A549 (cell line): Measurements from ENCODE around the gene CEBPA. TPM values are rescaled to one million over a fixed set of nuclear protein-coding genes. Genes with fewer than 3 reads are reported as not detected.

Experiments used
- ATAC-seq, 2 experiments: fragments of 200-7000 bp in 1 of 2; fragments of >200 bp in 1 of 2; cut with Nextera tagmentation in 1 of 2; cut with Tn5 transposase in 1 of 2; 3 replicates each; pipeline versions ENCODE4 v1.8.0 to v1.9.1; 2018 to 2020; ENCODE audit warnings: mild to moderate bottlenecking in 1 of 2, moderate library complexity in 1 of 2
- CTCF ChIA-PET: fragments of 300-600 bp; sonication (Branson Sonifier 250); formaldehyde crosslinking; extraction: SDS; loops from one replicate; lab custom pipeline; 2021; ENCODE audit warnings: antibody characterized with exemption, inconsistent platforms; lab: Yijun Ruan, JAX
- POLR2A ChIA-PET: fragments of 350-600 bp; formaldehyde crosslinking; extraction: SDS; loops from one replicate; lab custom pipeline; 2021; ENCODE audit warnings: antibody characterized with exemption, inconsistent platforms; lab: Yijun Ruan, JAX
- DNase-seq, 2 experiments: peaks; one replicate each; pipeline versions ENCODE4 v3.0.0 to v3.0.0-alpha.2; 2011 to 2016; ENCODE audit warnings: low read depth in 1 of 2, low spot score in 1 of 2
- FAIRE-seq: peaks from 2 replicates; lab custom pipeline; 2011; peaks lifted over from hg19 to GRCh38; lab: Jason Lieb, UNC
- H3K27ac ChIP-seq, 2 experiments: fragments of >200 bp; sonication (Bioruptor Twin); formaldehyde crosslinking; 3 replicates each; pipeline ENCODE4 v1.5.1; 2016 to 2017
- H3K4me1 ChIP-seq: fragments of >200 bp; sonication (Bioruptor Twin); formaldehyde crosslinking; 3 replicates; pipeline ENCODE4 v1.6.1; 2016
- H3K4me2 ChIP-seq: fragments of >200 bp; sonication (Bioruptor Twin); formaldehyde crosslinking; 3 replicates; pipeline ENCODE4 v1.6.1; 2016
- H3K4me3 ChIP-seq: fragments of >200 bp; sonication (Bioruptor Twin); formaldehyde crosslinking; 3 replicates; pipeline ENCODE4 v1.5.1; 2016
- H3K9me3 ChIP-seq: fragments of >200 bp; sonication (Bioruptor Twin); formaldehyde crosslinking; 3 replicates; pipeline ENCODE4 v1.6.1; 2016
- BHLHE40 ChIP-seq: IDR thresholded peaks from 2 replicates; pipeline ENCODE4 v1.6.1; 2012; ENCODE audit warnings: low read depth, low read length, inconsistent platforms
- CEBPB ChIP-seq, 2 experiments: fragments of >200 bp in 1 of 2; sonication (Bioruptor Twin) in 1 of 2; formaldehyde crosslinking in 1 of 2; IDR thresholded peaks; 2 replicates each; pipeline ENCODE4 v1.6.1; 2012 to 2016
- ESRRA ChIP-seq: fragments of 150-350 bp; IDR thresholded peaks from 2 replicates; pipeline ENCODE4 v1.6.1; 2014; ENCODE audit warnings: mild to moderate bottlenecking, low read length, borderline replicate concordance
- FOSL2 ChIP-seq, 2 experiments: fragments of 450-650 bp in 1 of 2; fragments of >200 bp in 1 of 2; sonication (Bioruptor Twin) in 1 of 2; formaldehyde crosslinking; IDR thresholded peaks; 2 replicates each; pipeline versions ENCODE4 v1.5.0 to v1.6.1; 2016 to 2020; ENCODE audit warnings: mild to moderate bottlenecking in 1 of 2, moderate library complexity in 1 of 2
- HEYL ChIP-seq: fragments of 250-450 bp; sonication (Bioruptor Pico); IDR thresholded peaks from 2 replicates; pipeline ENCODE4 v1.8.0; 2021; ENCODE audit warnings: mild to moderate bottlenecking, moderate library complexity
- MAFK ChIP-seq: fragments of 450-650 bp; IDR thresholded peaks from 2 replicates; pipeline ENCODE4 v1.6.1; 2014; ENCODE audit not compliant: partially characterized antibody
- PHF8 ChIP-seq: fragments of 200-600 bp; sonication (generic); IDR thresholded peaks from 2 replicates; pipeline ENCODE4 v1.6.1; 2016; ENCODE audit warnings: low read depth, mild to moderate bottlenecking, antibody characterized with exemption, moderate library complexity, borderline replicate concordance
- RARB ChIP-seq: fragments of 250-450 bp; sonication (Bioruptor Pico); IDR thresholded peaks from 2 replicates; pipeline ENCODE4 v1.8.0; 2021; ENCODE audit warnings: mild to moderate bottlenecking, moderate library complexity
- RCOR1 ChIP-seq: fragments of 150-350 bp; IDR thresholded peaks from 2 replicates; pipeline ENCODE4 v1.6.1; 2014; ENCODE audit warnings: antibody characterized with exemption, low read length, low read depth
- WGBS: methylation state at CpG from one replicate; pipeline ENCODE4 v1.1.6; 2017; ENCODE audit errors: missing lambda C conversion rate; 5-methylcytosine and 5-hydroxymethylcytosine counted together
- polyA plus RNA-seq, 4 experiments: library from polyadenylated mRNA; depleted of rRNA in 3 of 4; stranded (reverse); fragments of >200 nt; fragmentation: RNase III in 1 of 4; extraction: RNeasy Plus Mini Kit Qiagen cat#74134 plus additional on column Dnase treatment in 1 of 4; gene quantifications; 2 replicates in 3 of 4; 3 replicates in 1 of 4; pipeline ENCODE4 v1.2.3, GENCODE V29; 2011 to 2017
- TF ChIP-seq, protein P1 (sequence below): fragments of >200 bp; sonication (Bioruptor Twin); formaldehyde crosslinking; IDR thresholded peaks from 2 replicates; pipeline ENCODE4 v1.6.1; 2016
- TF ChIP-seq, protein P2 (sequence below): fragments of 450-650 bp; IDR thresholded peaks from 2 replicates; pipeline ENCODE4 v1.6.1; 2014; ENCODE audit warnings: antibody characterized with exemption
- TF ChIP-seq, protein P3 (sequence below): fragments of 200-600 bp; sonication (generic); IDR thresholded peaks from 2 replicates; pipeline ENCODE4 v1.6.1; 2016; ENCODE audit warnings: antibody characterized with exemption, mild to moderate bottlenecking, moderate library complexity
- TF ChIP-seq, protein P4 (sequence below): IDR thresholded peaks from 2 replicates; pipeline ENCODE4 v1.6.1; 2012
- TF ChIP-seq, protein P5 (sequence below): fragments of 250-450 bp; sonication (Bioruptor Pico); IDR thresholded peaks from 2 replicates; pipeline ENCODE4 v1.5.0; 2020; ENCODE audit warnings: low read depth, mild to moderate bottlenecking, moderate library complexity
- TF ChIP-seq, protein P6 (sequence below): IDR thresholded peaks from 2 replicates; pipeline ENCODE4 v1.6.1; 2012; ENCODE audit warnings: low read depth, borderline replicate concordance

Gene CEBPA
- polyA plus RNA-seq, 2 of the 4 experiments (the other 2 are of a cell fraction) = 3.5 to 6.6 TPM

DNA sequence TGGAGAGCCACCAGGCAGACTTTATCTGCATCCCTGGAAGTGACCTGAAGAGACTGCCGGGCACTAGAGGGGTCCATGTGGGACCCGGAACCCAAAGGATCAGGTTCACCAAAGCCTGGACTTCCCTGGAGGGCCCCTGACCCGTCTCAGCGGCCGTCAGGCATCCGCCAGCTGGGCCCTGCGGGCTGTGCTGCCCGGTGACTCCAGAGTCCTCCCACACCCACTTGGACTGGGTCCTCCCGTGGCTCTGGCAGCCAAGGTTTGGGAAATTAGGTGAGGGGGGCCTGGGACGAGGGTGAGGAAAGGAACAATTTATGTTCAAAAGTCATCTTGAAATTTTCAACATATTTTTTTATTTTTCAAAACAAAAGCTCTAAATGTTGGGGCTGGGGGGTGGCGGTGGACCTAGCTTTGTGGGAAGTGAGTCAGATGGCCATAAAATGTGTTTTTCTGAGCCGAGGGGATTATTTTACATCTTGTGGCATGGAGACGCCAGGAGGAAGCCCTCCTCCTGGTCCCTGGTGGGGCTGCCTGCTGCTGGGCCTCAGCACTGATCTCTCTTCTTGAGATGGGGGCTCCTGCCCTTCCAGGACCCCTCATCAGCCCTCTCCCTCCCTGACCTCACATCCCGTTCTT lies 20.2 kb downstream of the CEBPA start:
- ChIA-PET POLR2A (no interaction called here), CTCF (interaction anchor here (0.6 to 36.6 kb wide), 7 partner anchors 16 to 702 kb away, joined by 3 to 603 read pairs (median 3); partner anchors contain the start of gene CEBPA)
- ATAC-seq (no peak), DNase-seq (no peak), FAIRE-seq (no peak)
- Histone ChIP-seq H3K4me1 (peaks cover 5% of the 10 kb centered on the region; the same call in 2 of the 3 replicates), H3K4me3 (no peak overlapping the region), H3K9me3 (no peaks in the 10 kb centered on the region; the same call in 2 of the 3 replicates), H3K4me2 (no peak overlapping the region), H3K27ac (no peak overlapping the region)
- 63% methylated on average over 14 of the region's 14 CpGs for WGBS
- TF ChIP-seq CEBPB (IDR thresholded peaks at IDR 0.05) (no peak), ESRRA (no peak)
- TF ChIP-seq, protein P1, sequence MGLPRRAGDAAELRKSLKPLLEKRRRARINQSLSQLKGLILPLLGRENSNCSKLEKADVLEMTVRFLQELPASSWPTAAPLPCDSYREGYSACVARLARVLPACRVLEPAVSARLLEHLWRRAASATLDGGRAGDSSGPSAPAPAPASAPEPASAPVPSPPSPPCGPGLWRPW = no peak

DNA sequence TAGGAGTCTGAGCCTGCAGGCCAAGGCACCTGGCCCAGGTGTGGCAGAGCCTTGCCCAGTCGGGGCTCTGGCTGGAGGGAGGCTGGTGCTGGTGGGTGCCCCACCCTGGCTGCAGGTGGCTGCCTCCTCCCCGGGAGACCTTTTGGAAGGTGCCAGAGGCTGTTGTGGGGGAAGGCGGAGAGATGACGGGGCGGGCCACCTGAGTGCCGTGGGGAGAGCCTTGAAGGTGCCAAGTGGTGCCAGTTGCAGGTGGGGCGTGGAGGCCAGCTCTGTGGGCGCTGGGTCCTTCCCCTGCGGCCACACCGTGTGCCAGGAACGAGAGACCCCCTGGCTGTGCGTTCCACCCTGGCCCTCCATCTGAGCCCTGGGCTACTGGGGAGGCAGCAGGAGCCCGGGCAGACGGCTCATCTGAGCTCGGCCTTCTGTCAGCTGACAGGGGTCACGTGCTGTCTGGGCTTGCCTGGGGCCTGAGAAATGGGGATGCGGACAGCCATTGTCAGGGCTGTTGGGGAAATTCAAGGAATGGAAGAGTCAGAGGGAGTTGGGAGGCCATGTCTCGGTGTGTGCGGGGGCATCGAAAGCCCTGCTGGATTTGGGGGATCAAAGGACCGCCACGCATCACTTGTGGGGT lies 20.9 kb downstream of the CEBPA start:
- no peak overlapping the region for H3K4me2 ChIP-seq
- H3K27ac ChIP-seq = peak overlapping the region in 1 of 2 experiments; percentile 70; a peak in 3 of 6 replicates
- no peaks in the 10 kb centered on the region for H3K9me3 ChIP-seq
- ATAC-seq = no peak
- no peak for FAIRE-seq
- CTCF ChIA-PET = interaction anchor here (0.6 to 36.6 kb wide), 12 partner anchors 8 to 137 kb away, joined by 3 to 603 read pairs (median 4); partner anchors contain the start of gene CEBPA
- TF ChIP-seq RCOR1 (no peak), PHF8 (no peak), BHLHE40 (no peak), FOSL2 (IDR thresholded peaks at IDR 0.05) (no peak), FOSL2 (CRISPR knock-in tag; IDR thresholded peaks at IDR 0.05) (no peak)
- TF ChIP-seq, protein P2, sequence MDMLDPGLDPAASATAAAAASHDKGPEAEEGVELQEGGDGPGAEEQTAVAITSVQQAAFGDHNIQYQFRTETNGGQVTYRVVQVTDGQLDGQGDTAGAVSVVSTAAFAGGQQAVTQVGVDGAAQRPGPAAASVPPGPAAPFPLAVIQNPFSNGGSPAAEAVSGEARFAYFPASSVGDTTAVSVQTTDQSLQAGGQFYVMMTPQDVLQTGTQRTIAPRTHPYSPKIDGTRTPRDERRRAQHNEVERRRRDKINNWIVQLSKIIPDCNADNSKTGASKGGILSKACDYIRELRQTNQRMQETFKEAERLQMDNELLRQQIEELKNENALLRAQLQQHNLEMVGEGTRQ = 0 out of 2 replicates have a peak, but pooled peaks have one; percentile 25
- TF ChIP-seq, protein P3, sequence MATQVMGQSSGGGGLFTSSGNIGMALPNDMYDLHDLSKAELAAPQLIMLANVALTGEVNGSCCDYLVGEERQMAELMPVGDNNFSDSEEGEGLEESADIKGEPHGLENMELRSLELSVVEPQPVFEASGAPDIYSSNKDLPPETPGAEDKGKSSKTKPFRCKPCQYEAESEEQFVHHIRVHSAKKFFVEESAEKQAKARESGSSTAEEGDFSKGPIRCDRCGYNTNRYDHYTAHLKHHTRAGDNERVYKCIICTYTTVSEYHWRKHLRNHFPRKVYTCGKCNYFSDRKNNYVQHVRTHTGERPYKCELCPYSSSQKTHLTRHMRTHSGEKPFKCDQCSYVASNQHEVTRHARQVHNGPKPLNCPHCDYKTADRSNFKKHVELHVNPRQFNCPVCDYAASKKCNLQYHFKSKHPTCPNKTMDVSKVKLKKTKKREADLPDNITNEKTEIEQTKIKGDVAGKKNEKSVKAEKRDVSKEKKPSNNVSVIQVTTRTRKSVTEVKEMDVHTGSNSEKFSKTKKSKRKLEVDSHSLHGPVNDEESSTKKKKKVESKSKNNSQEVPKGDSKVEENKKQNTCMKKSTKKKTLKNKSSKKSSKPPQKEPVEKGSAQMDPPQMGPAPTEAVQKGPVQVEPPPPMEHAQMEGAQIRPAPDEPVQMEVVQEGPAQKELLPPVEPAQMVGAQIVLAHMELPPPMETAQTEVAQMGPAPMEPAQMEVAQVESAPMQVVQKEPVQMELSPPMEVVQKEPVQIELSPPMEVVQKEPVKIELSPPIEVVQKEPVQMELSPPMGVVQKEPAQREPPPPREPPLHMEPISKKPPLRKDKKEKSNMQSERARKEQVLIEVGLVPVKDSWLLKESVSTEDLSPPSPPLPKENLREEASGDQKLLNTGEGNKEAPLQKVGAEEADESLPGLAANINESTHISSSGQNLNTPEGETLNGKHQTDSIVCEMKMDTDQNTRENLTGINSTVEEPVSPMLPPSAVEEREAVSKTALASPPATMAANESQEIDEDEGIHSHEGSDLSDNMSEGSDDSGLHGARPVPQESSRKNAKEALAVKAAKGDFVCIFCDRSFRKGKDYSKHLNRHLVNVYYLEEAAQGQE = no peak
- TF ChIP-seq, protein P1 = no peak
- TF ChIP-seq, all 56 proteins: peak for 1
- H3K4me3 ChIP-seq = no peak overlapping the region
- DNase-seq = no peak
- H3K4me1 ChIP-seq = peaks cover 5% of the 10 kb centered on the region; the same call in 2 of the 3 replicates
- 86% methylated on average over 22 of the region's 22 CpGs for WGBS
- POLR2A ChIA-PET = interaction anchor here (1.0 to 1.5 kb wide), 2 partner anchors 21 to 38 kb away, joined by 5 read pairs; partner anchors contain the start of gene CEBPA

DNA sequence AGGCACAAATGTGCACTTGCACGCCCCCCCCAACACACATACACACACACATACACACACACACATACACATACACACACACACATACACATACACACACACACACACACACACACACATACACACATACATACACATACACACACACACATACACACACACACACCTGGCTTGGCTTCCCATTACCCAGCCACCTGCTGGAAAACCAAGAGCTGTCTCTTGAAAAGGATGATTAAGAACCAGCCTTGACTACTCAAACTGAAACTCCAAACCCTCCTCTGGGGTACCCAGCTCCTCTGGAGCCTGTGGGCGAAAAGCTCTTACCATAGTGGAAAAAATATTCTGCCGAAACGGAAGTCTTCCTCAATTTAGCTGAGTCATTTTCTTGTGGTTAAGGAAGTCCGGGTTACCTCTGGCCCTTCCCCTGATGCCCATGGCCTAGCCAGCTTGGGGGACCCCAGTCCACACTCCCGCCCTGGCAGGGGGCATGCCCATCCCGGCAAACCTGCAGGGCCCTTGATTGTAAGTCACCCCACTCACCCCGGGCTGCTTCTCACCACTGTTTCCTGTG lies 21.9 kb downstream of the CEBPA start:
- Histone ChIP-seq H3K4me3 (no peak overlapping the region), H3K4me2 (no peak overlapping the region), H3K27ac (peak overlapping the region; percentile 40 to 70; a peak in 4 of 6 replicates), H3K4me1 (peaks cover 14% of the 10 kb centered on the region), H3K9me3 (no peaks in the 10 kb centered on the region)
- 81% methylated on average over 8 of the region's 8 CpGs for WGBS
- TF ChIP-seq HEYL (CRISPR knock-in tag) (no peak), RARB (CRISPR knock-in tag) (no peak), RCOR1 (no peak), MAFK (peak; percentile 77)
- TF ChIP-seq, protein P4, sequence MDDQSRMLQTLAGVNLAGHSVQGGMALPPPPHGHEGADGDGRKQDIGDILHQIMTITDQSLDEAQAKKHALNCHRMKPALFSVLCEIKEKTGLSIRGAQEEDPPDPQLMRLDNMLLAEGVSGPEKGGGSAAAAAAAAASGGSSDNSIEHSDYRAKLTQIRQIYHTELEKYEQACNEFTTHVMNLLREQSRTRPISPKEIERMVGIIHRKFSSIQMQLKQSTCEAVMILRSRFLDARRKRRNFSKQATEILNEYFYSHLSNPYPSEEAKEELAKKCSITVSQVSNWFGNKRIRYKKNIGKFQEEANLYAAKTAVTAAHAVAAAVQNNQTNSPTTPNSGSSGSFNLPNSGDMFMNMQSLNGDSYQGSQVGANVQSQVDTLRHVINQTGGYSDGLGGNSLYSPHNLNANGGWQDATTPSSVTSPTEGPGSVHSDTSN = no peak
- TF ChIP-seq, protein P5, sequence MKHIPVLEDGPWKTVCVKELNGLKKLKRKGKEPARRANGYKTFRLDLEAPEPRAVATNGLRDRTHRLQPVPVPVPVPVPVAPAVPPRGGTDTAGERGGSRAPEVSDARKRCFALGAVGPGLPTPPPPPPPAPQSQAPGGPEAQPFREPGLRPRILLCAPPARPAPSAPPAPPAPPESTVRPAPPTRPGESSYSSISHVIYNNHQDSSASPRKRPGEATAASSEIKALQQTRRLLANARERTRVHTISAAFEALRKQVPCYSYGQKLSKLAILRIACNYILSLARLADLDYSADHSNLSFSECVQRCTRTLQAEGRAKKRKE (CRISPR knock-in tag) = no peak
- TF ChIP-seq, protein P6, sequence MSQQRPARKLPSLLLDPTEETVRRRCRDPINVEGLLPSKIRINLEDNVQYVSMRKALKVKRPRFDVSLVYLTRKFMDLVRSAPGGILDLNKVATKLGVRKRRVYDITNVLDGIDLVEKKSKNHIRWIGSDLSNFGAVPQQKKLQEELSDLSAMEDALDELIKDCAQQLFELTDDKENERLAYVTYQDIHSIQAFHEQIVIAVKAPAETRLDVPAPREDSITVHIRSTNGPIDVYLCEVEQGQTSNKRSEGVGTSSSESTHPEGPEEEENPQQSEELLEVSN = no peak
- FAIRE-seq (no peak), ATAC-seq (no peak), DNase-seq (no peak)
- CTCF ChIA-PET = interaction anchor here (0.7 to 36.6 kb wide), 11 partner anchors 9 to 136 kb away, joined by 3 to 603 read pairs (median 5); partner anchors contain the start of gene CEBPA
- POLR2A ChIA-PET = interaction anchor here (1.0 to 1.5 kb wide), 2 partner anchors 22 to 37 kb away, joined by 5 read pairs; partner anchors contain the start of gene CEBPA
